Lower leg skin (tissue), 4 donors: Measurements from ENCODE around the gene MTOR. TPM values are rescaled to one million over a fixed set of nuclear protein-coding genes. Genes with fewer than 3 reads are reported as not detected.
"Not testable (repeated sequence)": the region's sequence is repeated elsewhere in the genome, so short reads cannot be mapped to it uniquely, and the experiment has no call there.

Experiments
- DNase-seq, 2 donors: peaks; one replicate each; pipeline ENCODE4 v3.0.0-alpha.2; 2019; ENCODE audit warnings: low spot score in 2 of 2
- H3K4me3 ChIP-seq: fragments of 200-600 bp; sonication (generic); 2 replicates; pipeline ENCODE4 v1.5.1; 2017; ENCODE audit warnings: mild to moderate bottlenecking, low read depth; ENCODE audit not compliant: poor library complexity, severe bottlenecking
- POLR2A ChIP-seq, 2 donors: fragments of 450-650 bp; IDR thresholded peaks; one replicate each; pipeline ENCODE4 v1.6.1; 2016 to 2017; ENCODE audit warnings: antibody characterized with exemption in 2 of 2, mild to moderate bottlenecking in 1 of 2, moderate library complexity in 1 of 2
- WGBS, 2 donors: methylation state at CpG; one replicate each; pipeline ENCODE4 v1.1.5; 2018; 5-methylcytosine and 5-hydroxymethylcytosine counted together
- intact Hi-C: fragments of 100-400 bp; cut with DNase I; formaldehyde crosslinking; loops from one replicate; pipeline ENCODE4 v1.15.0; 2023; ENCODE audit warnings: low total_unique reads
- total RNA-seq, 4 donors: library from RNA; depleted of rRNA; stranded (reverse); fragments of >200 nt; gene quantifications; one replicate each; pipeline ENCODE4 v1.1.0, GENCODE V29; 2016
- TF ChIP-seq, protein P1 (sequence below), 3 donors: fragments of 450-650 bp; IDR thresholded peaks; one replicate each; pipeline ENCODE4 v1.5.1; 2016; ENCODE audit warnings: antibody characterized with exemption in 3 of 3, mild to moderate bottlenecking in 3 of 3, moderate library complexity in 2 of 3

Gene MTOR
- total RNA-seq, 4 donors from 2014 or later, result 28.7 to 31.5 (median 29.7) TPM

DNA sequence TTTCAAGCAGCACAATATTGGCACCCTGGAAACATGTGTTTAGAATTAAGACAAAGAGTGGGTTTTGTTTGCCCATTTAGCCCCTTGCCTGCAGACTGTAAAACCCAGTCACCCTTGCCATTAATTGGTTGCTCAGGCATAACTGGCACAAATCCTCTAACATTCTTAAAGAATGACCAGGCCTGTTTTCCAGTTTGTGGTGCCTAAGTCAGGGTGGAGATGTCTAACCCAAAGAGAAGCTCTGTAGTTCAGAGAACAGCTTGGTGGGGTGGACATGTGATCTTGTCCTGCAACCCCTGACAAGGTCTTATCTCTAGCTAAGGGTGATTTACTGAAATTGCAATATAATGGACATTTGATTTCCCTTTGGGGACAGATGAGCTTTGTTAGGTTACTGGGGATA lies 82.0 kb downstream of the MTOR start:
- no peak for DNase-seq
- TF ChIP-seq, protein P1, sequence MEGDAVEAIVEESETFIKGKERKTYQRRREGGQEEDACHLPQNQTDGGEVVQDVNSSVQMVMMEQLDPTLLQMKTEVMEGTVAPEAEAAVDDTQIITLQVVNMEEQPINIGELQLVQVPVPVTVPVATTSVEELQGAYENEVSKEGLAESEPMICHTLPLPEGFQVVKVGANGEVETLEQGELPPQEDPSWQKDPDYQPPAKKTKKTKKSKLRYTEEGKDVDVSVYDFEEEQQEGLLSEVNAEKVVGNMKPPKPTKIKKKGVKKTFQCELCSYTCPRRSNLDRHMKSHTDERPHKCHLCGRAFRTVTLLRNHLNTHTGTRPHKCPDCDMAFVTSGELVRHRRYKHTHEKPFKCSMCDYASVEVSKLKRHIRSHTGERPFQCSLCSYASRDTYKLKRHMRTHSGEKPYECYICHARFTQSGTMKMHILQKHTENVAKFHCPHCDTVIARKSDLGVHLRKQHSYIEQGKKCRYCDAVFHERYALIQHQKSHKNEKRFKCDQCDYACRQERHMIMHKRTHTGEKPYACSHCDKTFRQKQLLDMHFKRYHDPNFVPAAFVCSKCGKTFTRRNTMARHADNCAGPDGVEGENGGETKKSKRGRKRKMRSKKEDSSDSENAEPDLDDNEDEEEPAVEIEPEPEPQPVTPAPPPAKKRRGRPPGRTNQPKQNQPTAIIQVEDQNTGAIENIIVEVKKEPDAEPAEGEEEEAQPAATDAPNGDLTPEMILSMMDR (IDR thresholded peaks at IDR 0.05), result no peak
- TF ChIP-seq POLR2A (IDR thresholded peaks at IDR 0.05), result no peak
- H3K4me3 ChIP-seq, result no peak overlapping the region
- intact Hi-C loops, result no loop called here

DNA sequence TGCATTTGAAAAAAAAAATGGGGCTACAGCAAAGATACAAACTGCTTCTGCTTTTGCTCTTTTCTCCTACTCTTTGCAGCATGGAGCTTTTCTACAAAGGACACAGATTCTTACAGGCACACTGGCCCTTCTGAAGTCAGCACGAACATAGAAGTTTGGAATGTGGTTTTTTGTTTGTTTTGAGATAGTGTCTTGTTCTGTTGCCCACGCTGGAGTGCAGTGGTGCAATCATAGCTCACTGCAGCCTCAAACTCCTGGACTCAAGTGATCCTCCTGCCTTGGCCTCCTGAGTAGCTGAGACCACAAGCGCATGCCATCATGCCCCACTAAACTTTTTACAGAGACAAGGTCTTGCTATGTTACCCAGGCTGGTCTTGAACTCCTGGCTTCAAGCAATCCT lies 82.6 kb downstream of the MTOR start:
- WGBS, 2 donors, result 85 to 86% methylated on average over 3 of the region's 3 CpGs
- H3K4me3 ChIP-seq, intact Hi-C loops: not testable (repeated sequence)

DNA sequence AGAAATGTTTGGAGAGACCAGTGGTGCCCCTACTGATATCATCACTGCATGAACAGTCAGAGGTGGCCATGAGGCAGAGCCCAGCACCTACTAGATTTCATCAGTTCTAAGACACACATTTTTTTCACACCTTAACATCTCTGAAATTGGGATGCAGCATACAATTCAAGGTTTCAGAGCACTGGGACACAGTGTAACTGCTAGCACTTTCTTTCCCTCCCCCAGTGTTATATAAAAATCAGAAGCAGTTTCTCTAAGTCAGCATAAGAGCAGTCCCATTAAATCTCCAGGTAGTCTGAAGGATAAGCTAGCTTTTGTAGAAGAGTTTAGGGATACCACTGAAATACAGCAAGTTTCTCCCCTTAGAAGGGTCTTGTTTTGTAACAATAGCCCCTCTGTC lies 83.2 kb downstream of the MTOR start:
- DNase-seq, result no peak
- TF ChIP-seq, protein P1 (IDR thresholded peaks at IDR 0.05), result no peak
- TF ChIP-seq POLR2A (IDR thresholded peaks at IDR 0.05), result no peak
- intact Hi-C loops, result no loop called here
- H3K4me3 ChIP-seq, result no peak overlapping the region

More for the DNA sequence above, 82.6 kb downstream of the MTOR start:
- DNase-seq, result not testable (repeated sequence)

DNA sequence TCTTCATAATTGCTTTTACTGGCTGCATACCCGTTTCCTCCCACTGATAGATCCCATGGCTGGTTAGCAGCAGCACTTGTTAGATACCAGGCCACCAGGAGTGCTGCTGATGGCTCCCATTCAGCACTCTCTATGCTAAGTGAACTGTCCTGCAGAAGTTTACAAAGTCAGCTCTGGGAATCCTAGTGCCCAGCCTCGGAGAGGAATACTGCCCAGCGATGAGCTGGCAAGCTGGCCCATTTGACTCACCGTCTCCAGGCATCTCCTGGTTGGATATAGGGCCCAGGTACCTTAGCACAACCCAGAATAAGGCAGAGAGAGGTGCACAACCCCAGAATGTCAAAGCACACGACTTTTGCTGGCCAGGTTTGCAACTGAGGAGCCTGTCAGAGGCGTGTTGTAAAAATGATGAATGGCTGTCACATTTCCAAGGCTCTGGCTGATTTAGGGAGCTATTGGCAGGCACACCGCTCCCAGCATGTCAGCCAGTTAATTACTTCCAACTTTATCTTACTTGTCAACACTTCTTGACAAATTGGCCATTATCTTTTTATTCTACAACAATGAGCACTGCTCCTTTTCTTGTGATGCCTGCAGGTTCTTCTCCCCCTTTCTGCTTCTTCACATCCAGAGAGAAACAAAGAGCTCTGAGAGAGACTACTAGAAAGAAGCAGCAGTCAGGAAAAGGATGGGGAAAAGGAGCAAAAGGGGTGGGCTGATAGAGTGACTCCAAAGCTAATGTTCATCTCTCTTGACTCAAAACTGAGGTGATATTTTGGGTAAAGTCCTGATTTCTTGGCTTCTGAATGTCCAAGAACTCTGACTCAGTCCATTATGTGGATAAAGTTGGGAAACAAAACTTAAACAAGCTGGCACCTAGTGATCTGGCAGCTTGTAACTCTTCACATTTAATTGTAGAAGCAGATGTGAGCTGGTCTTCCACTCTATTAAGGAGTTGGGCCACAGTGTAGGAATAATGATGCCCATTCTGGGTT lies 84.0 kb downstream of the MTOR start:
- DNase-seq, result no peak
- no peak overlapping the region for H3K4me3 ChIP-seq
- WGBS, 2 donors, result 37% methylated on average over 7 of the region's 7 CpGs
- intact Hi-C loops, result no loop called here
- TF ChIP-seq POLR2A (IDR thresholded peaks at IDR 0.05), result no peak
- TF ChIP-seq, protein P1 (IDR thresholded peaks at IDR 0.05), result no peak

DNA sequence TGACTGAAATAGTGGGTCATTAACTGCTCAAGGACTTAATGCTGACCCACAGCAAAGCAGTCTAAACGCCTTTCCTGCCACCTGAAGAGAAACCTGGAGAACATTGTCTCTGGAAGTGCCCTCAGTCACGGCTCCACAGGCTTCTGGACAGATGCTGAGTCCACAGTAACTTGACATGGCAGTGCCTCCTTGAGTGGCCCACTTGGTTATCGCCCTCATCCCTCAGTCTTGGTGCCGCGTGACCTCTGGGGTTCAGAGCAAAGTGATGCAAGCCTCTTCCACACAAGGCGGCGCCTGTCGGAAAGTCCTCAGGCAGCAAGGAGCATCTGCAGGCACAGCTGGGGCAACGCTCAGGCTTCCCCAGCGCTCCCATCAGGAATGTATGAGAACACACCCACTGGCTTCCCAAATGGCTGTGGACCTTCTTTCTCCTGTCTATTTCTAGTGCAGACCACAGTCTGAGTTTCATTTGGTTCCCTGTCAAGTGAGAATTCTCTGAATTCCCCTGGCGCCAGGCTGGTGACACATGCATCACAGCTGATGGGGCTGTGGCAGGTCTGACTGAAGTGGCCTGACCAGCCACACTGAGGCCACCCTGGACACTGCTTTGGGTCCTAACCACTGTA lies 86.2 kb downstream of the MTOR start:
- WGBS, 2 donors, result 78 to 80% methylated on average over 10 to 11 of the region's 11 CpGs
- no peak for TF ChIP-seq POLR2A (IDR thresholded peaks at IDR 0.05)
- TF ChIP-seq, protein P1 (IDR thresholded peaks at IDR 0.05), result no peak
- intact Hi-C loops, result no loop called here
- no peak for DNase-seq
- H3K4me3 ChIP-seq, result no peak overlapping the region

DNA sequence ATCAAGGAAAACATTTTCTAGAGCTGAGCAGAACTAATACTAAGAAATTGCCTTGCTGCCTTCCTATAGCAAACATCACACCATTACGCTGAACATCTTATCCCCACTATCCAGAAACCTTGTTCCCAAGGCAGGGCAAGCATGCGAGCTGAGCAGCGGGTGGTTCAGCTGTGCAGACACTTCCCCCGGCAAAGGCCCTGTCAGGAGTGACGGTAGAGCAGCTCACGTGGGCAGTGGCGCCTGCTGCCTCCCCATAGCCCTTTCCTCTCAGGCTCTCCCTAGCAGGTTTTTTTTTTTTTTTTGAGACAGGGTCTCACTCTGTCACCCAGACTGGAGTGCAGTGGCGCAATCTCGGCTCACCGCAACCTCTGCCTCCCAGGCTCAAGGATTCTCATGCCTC lies 86.9 kb downstream of the MTOR start:
- TF ChIP-seq POLR2A (IDR thresholded peaks at IDR 0.05), result no peak
- TF ChIP-seq, protein P1 (IDR thresholded peaks at IDR 0.05), result no peak
- WGBS, 2 donors, result 97 to 100% methylated on average over 10 of the region's 10 CpGs
- intact Hi-C loops, result no loop called here
- DNase-seq, result no peak
- no peak overlapping the region for H3K4me3 ChIP-seq
